Stimulated activated CD4-positive, alpha-beta T cell treated with anti-CD3 and anti-CD28 coated beads, Interleukin-12 subunit alpha, Interleukin-12 subunit beta, amount 100 ng/mL, for 48 hours (primary cell): ENCODE data around the gene SHC4.

Source experiments
- DNase-seq, 3 donors: peaks; one replicate each; pipeline ENCODE4 v3.0.0-alpha.2; 2020; ENCODE audit warnings: low read depth in 2 of 3, low spot score in 1 of 3

The SHC4 gene, protein sequence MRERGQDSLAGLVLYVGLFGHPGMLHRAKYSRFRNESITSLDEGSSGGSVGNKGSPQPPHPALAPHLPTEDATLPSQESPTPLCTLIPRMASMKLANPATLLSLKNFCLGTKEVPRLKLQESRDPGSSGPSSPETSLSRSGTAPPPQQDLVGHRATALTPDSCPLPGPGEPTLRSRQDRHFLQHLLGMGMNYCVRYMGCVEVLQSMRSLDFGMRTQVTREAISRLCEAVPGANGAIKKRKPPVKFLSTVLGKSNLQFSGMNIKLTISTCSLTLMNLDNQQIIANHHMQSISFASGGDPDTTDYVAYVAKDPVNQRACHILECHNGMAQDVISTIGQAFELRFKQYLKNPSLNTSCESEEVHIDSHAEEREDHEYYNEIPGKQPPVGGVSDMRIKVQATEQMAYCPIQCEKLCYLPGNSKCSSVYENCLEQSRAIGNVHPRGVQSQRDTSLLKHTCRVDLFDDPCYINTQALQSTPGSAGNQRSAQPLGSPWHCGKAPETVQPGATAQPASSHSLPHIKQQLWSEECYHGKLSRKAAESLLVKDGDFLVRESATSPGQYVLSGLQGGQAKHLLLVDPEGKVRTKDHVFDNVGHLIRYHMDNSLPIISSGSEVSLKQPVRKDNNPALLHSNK

DNA sequence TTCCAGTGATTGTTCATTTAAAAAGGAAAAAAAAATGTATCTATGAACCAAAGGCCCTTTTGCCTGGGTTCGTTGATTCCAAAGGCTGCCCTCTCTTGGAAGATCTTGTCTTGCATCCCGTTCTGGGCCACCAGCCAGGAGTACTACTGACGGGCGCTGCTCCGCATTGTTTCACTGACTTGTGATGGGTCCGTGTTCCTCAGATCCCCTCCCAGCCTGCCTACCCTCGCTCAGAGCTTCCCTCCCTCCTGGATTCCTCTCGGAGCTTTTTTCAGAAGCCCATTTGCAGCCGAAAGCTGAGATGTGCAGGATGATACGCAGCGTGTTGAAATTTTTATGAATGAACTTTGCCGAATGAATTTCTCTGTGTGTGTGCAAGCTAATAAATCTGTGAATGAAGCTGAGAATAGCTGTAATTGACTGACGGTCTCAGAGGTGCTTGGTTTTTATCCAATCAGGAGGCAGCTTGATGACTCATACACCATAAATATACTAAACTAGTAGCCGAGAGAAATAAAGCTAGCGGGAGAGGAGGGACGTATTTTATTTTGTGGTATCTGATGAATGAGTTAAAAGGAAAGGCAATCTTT is at the start of gene SHC4:
Gene SHC4 (minus strand): TSS at position 396 of the 590 bp plus-strand sequence. CDS start 904 bp downstream, outside the sequence.
- DNase-seq, result no peak

DNA sequence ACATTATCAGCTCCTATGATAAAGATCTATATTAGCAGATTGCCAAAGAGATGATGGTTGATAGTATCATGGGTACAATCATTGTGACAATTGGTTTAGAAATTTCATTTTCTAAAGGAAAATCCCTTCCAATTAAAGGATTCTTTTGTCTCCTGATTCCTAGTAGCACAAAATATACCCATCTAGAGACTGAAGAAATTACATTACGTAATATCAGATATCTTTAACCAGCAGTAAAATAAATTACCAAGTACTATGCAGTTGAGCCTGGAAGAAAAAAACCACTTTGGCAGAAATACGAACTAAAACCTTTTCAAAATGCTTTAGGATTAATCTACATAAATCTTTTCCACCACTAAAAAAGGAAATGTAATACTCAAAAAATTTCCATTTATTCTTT is 35.6 kb upstream of the SHC4 start:
- no peak for DNase-seq

DNA sequence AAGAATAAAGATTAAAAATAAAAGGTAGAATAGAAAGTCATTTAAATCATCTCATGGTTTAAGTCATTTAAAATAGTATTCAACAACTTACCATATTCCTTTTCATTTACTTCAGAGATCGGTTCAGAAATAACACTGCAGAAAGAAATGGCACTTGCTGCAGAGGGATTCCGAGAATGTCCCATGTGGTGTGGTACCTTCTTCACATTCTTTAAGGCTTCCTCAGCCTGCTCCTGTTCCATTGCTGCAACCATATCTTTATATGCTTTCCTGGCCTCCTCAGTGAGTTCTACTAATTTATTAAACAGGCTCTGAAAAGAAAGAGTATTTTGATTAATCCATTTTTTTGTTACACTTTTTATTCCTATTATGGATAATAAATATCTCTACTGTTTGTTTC is 32.6 kb upstream of the SHC4 start:
- DNase-seq, result no peak

GRCh38 chr15:48993380-48993779 is 29.7 kb upstream of the SHC4 start:
- no peak for DNase-seq

DNA sequence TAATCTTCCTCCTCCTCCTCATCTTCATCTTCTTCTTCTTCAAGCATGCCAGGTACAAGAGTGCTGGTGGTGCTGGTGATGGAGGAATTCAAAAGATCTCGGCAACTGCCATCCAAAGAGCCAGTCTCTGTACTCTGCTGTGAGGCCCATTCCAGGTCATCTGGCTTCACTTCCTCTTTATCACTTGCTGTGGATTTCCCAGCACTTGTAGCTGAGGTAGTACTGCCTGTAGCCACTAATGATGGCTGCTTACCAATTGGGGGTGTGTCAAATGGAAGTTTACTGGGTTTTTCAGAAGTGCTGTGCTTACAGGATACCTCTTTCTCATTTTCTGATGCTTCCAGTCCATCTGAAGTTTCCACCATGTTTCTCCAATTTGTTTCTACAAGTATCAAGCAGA is 28.8 kb upstream of the SHC4 start:
- DNase-seq, result no peak

GRCh38 chr15:48992096-48992495 is 28.4 kb upstream of the SHC4 start:
- no peak for DNase-seq

DNA sequence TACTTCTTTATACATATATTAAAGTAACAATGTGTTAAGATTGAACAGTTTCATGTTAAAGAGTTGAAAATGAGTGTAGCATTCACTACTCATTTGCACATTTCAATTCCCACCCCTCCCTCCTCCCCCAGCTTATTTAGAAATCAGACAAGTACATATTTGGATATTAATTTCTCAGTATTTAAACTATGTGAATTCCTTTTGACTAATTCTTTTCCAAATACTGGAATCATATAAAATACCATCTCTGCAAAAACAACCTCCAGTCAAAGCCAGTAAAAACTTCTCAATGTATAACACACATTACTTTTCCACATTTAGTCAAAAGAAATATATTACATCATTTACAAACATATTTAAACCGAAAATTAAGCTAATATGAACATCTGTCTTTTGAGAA is 25.5 kb upstream of the SHC4 start:
- DNase-seq, result no peak

DNA sequence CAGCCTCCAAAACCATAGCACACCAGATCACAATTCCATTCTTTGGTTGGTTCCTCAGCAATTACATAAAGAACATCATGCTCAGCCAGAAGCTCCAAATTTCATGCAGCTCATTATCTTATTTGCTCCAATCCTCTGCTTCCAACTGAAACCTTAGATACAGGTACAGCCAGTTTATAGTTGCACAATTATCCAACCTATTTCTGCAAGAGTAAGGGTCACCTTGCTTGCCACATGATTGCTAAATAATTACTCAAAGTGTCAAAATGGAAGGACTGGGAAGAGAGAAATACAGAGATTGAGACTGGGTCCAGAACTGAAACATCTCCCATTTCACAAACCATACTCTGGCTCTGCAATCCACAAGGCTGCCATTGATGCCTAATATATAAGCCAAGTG is 23.4 kb upstream of the SHC4 start:
- DNase-seq, result no peak

GRCh38 chr15:48986240-48986639 is 22.5 kb upstream of the SHC4 start:
- no peak for DNase-seq

DNA sequence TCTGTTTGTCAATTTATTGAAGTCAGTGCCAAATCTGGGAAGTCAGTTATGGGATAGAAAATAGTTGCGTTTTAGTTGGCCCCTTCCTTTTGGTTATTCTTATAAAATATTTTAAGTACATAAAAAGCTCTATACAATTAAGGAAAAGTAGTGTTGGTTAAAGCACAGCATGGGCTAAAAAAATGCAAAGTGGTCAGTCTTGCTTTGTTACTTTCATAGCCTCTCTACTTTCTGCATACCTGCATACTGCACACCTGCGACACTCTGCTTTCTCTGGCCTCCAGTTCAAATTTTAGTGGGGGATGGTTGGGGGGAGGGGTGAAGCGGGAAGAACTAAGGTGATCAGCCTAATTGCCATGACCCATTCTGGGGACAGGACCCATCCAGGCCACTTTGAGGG is 21.8 kb upstream of the SHC4 start:
- DNase-seq, result no peak

GRCh38 chr15:48984811-48985352 is 21.2 kb upstream of the SHC4 start:
- DNase-seq, result no peak

GRCh38 chr15:48984021-48984710 is 20.4 kb upstream of the SHC4 start:
- no peak for DNase-seq

- DNase-seq, result no peak
Measured at GRCh38 chr15:48983300-48983699, 19.6 kb upstream of the SHC4 start.

DNA sequence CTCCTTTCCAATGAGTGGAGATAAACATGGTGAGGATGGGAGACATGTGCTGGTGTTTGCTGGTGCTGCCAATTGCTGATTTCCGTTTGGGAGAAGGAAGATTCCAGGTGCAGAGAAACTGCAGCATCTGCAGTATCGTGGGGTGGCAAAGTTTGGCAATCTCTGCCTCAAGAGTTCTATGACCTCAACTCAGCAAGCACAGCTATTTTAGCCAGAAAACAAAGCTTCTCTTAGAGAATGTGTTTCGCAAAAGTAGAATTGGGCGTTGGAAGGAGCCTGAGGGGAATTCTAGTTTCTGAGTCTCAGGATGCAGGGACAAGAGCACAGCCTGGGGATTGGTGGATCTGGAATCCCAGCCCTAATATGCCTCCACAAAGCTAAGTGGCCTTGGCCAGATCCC is 18.2 kb upstream of the SHC4 start:
- DNase-seq, result no peak

- no peak for DNase-seq
Measured at GRCh38 chr15:48978638-48979037, 14.9 kb upstream of the SHC4 start.

- no peak for DNase-seq
Measured at GRCh38 chr15:48976444-48977088, 12.8 kb upstream of the SHC4 start.

- peak; percentile 64 to 72 (median 66) for DNase-seq
Measured at GRCh38 chr15:48975472-48976419, 12.0 kb upstream of the SHC4 start.

DNA sequence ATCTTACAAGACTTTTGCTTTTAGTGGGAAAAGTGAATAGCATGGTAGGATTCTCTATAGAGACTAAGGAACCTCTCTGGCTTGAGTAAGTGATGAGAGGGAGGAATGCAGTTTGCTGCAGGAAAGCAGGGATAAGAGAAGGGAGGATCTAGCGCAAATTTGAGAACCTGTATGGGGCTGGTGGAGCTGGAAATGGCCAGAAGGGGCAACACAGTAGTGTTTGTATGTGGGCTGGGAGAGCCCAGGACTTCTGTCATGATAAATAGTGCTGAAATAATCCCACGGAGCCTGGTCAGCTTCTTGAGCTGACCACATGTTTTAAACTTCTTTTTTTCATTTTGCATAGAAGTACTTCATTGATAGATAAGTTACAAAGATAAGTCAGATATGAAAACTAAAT is 11.2 kb upstream of the SHC4 start:
- DNase-seq, result no peak

DNA sequence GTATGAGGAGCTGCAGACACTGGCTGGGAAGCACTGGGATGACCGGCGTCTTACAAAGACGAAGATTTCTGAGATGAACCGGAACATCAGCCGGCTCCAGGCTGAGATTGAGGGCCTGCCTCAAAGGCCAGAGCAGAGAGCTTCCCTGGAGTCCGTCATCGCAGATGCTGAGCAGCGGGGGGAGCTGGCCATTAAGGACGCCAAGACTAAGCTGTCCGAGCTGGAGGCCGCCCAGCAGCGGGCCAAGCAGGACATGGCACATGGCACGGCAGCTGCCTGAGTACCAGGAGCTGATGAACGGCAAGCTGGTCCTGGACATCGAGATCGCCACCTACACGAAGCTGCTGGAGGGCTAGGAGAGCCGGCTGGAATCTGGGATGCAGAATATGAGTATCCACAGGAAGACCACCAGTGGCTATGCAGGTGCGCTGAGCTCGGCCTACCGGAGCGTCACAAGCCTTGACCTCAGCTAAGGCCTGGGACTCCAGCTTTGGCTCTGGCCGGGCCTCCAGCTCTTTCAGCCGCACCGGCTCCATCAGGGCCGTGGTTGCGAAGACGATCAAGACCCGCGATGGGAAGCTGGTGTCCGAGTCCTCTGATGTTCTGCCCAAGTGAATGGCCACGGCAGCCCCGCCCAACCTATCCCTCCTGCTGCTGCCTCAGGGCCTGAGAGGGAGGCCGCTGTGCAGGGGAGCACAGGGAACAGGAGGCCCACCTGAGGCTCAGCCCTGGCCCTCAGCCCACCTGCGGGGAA is 9.2 kb upstream of the SHC4 start:
- DNase-seq, result no peak
